A673 (cell line): ENCODE data around the gene DNAH12.

Experiments used
- EZH2 ChIP-seq: fragments of 200-600 bp; sonication (generic); IDR thresholded peaks from 2 replicates; pipeline ENCODE4 v1.6.1; 2017; ENCODE audit warnings: borderline replicate concordance, low read depth, mild to moderate bottlenecking, mixed read lengths, antibody characterized with exemption, low read length; ENCODE audit not compliant: poor library complexity, severe bottlenecking
- TF ChIP-seq, protein P1 (sequence below): fragments of 300-800, 200-600 bp; sonication (generic); conservative IDR thresholded peaks from 2 replicates; pipeline ENCODE4 v1.5.1; 2017; ENCODE audit warnings: low read depth, mild to moderate bottlenecking, antibody characterized with exemption, low read length, moderate library complexity, mixed read lengths

DNA sequence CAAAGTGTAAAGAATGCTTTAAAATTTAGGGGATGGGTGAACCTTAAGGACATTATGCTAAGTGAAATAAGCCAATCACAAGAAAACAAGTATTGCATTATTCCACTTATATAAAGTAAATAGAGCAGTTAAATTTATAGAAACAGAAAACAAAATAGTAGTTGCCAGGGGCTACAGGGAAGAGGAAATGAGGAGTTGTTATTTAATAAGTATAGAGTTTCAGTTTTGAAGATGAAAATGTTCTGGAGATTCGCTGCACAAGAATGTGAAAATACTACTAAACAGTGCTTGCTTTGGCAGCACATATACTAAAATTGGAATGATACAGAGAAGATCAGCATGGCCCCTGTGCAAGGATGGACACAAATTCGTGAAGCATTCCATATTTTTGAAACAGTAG is 32.0 kb downstream of the DNAH12 start:
- TF ChIP-seq EZH2 = no peak
- TF ChIP-seq, protein P1, sequence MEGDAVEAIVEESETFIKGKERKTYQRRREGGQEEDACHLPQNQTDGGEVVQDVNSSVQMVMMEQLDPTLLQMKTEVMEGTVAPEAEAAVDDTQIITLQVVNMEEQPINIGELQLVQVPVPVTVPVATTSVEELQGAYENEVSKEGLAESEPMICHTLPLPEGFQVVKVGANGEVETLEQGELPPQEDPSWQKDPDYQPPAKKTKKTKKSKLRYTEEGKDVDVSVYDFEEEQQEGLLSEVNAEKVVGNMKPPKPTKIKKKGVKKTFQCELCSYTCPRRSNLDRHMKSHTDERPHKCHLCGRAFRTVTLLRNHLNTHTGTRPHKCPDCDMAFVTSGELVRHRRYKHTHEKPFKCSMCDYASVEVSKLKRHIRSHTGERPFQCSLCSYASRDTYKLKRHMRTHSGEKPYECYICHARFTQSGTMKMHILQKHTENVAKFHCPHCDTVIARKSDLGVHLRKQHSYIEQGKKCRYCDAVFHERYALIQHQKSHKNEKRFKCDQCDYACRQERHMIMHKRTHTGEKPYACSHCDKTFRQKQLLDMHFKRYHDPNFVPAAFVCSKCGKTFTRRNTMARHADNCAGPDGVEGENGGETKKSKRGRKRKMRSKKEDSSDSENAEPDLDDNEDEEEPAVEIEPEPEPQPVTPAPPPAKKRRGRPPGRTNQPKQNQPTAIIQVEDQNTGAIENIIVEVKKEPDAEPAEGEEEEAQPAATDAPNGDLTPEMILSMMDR = no peak
